MM.1S (cell line): ENCODE measurements around the gene NDUFAF2.

Experiments
- EZH2 ChIP-seq: fragments of 300-600 bp; sonication (generic); optimal IDR thresholded peaks from 2 replicates; pipeline ENCODE3; 2017; ENCODE audit warnings: low read depth, mild to moderate bottlenecking, antibody characterized with exemption, low read length, mixed read lengths
- EZH2phosphoT487 ChIP-seq: fragments of 300-600 bp; sonication (generic); IDR thresholded peaks from 2 replicates; pipeline ENCODE4 v1.6.1; 2018; ENCODE audit warnings: antibody characterized with exemption, low read length
- TF ChIP-seq, protein P1 (sequence below): fragments of 300-600 bp; sonication (generic); IDR thresholded peaks from 2 replicates; pipeline ENCODE4 v1.5.1; 2016; ENCODE audit warnings: antibody characterized with exemption, low read length, mixed read lengths

DNA sequence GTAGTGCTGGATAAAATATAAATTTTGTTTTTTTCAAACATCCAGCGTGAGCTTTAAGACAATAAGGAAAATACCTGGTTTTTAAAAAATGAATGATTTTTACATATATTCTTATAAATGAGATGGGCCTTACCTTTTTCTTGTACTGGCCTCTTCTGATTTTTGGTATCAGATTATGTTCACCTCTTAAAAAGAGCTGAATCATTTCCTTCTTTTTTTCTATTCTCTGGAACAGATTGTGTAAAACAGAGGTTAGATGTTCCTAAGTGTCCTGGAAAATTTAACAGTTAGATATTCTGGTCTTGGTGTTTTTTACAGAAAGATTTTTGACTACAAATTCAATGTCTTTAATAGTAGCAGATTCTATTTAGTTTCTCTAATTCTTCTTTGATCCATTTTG lies 74.6 kb downstream of the NDUFAF2 start:
- TF ChIP-seq, protein P1, sequence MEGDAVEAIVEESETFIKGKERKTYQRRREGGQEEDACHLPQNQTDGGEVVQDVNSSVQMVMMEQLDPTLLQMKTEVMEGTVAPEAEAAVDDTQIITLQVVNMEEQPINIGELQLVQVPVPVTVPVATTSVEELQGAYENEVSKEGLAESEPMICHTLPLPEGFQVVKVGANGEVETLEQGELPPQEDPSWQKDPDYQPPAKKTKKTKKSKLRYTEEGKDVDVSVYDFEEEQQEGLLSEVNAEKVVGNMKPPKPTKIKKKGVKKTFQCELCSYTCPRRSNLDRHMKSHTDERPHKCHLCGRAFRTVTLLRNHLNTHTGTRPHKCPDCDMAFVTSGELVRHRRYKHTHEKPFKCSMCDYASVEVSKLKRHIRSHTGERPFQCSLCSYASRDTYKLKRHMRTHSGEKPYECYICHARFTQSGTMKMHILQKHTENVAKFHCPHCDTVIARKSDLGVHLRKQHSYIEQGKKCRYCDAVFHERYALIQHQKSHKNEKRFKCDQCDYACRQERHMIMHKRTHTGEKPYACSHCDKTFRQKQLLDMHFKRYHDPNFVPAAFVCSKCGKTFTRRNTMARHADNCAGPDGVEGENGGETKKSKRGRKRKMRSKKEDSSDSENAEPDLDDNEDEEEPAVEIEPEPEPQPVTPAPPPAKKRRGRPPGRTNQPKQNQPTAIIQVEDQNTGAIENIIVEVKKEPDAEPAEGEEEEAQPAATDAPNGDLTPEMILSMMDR = no peak
- TF ChIP-seq EZH2 (no peak), EZH2phosphoT487 (no peak)
